Stimulated activated CD8-positive, alpha-beta memory T cell treated with anti-CD3 and anti-CD28 coated beads, Interleukin-12 subunit alpha, Interleukin-12 subunit beta, amount 100 ng/mL, for 24 hours (primary cell): ENCODE data around the gene PTGIS.
"Not testable (repeated sequence)": the region's sequence is repeated elsewhere in the genome, so short reads cannot be mapped to it uniquely, and the experiment has no call there.

Experiments used
- DNase-seq: peaks from one replicate; pipeline ENCODE4 v3.0.0-alpha.2; 2020; ENCODE audit errors: extremely low read depth

Gene PTGIS

GRCh38 chr20:49579874-49580812 is 12.2 kb upstream of the PTGIS start:
- no peak for DNase-seq

- no peak for DNase-seq
Measured at GRCh38 chr20:49579195-49579594, 11.3 kb upstream of the PTGIS start.

- DNase-seq, result no peak
Measured at GRCh38 chr20:49578436-49578835, 10.5 kb upstream of the PTGIS start.

GRCh38 chr20:49575551-49576060 is 7.7 kb upstream of the PTGIS start:
- no peak for DNase-seq

GRCh38 chr20:49573900-49574416 is 6.0 kb upstream of the PTGIS start:
- DNase-seq, result no peak

GRCh38 chr20:49572857-49573256 is 4.9 kb upstream of the PTGIS start:
- DNase-seq, result no peak

GRCh38 chr20:49571553-49571835 is 3.6 kb upstream of the PTGIS start:
- no peak for DNase-seq

- DNase-seq, result no peak
Measured at GRCh38 chr20:49570828-49571552, 3.1 kb upstream of the PTGIS start.

- no peak for DNase-seq
Measured at GRCh38 chr20:49570161-49570827, 2.4 kb upstream of the PTGIS start.

- DNase-seq, result no peak
Measured at GRCh38 chr20:49569411-49570115, 1.6 kb upstream of the PTGIS start.

GRCh38 chr20:49568278-49569151 is 578 bp upstream of the PTGIS start:
- no peak for DNase-seq

- DNase-seq, result no peak
Measured at GRCh38 chr20:49566401-49567364, 1.3 kb downstream of the PTGIS start.

- DNase-seq, result not testable (repeated sequence)
Measured at GRCh38 chr20:49564991-49565390, 2.9 kb downstream of the PTGIS start.

GRCh38 chr20:49563015-49563980 is 4.6 kb downstream of the PTGIS start:
- DNase-seq, result no peak

GRCh38 chr20:49562311-49563014 is 5.5 kb downstream of the PTGIS start:
- no peak for DNase-seq

GRCh38 chr20:49561806-49562205 is 6.1 kb downstream of the PTGIS start:
- DNase-seq, result no peak

- DNase-seq, result no peak
Measured at GRCh38 chr20:49561256-49561655, 6.7 kb downstream of the PTGIS start.

GRCh38 chr20:49560646-49561045 is 7.3 kb downstream of the PTGIS start:
- DNase-seq, result no peak
